ENCODE data around the gene ATG101.

The ATG101 gene

GRCh38 chr12:52054231-52054832 lies 15.4 kb upstream of the ATG101 start:
- no peaks in the 10 kb centered on the region for H3K9me3 ChIP-seq (ENCODE audit: low read length)
- H3K27me3 ChIP-seq (ENCODE audit: control insufficient read depth in 1 of 2, insufficient read depth in 2 of 2, low read length in 2 of 2) = no peaks in the 10 kb centered on the region
- peak overlapping the region; percentile 99 for H3K9ac ChIP-seq (ENCODE audit: low read length)
- H3K4me1 ChIP-seq (ENCODE audit: insufficient read depth, low read length) = peaks cover 35% of the 10 kb centered on the region
- H3K4me3 ChIP-seq (ENCODE audit: low read depth in 1 of 2, low read length in 2 of 2) = peak overlapping the region in 1 of 2 donors; percentile 79
- H3K27ac ChIP-seq (ENCODE audit: low read depth, low read length) = peak overlapping the region; percentile 5
- H3K36me3 ChIP-seq (ENCODE audit: insufficient read depth, low read length) = peaks cover 64% of the 10 kb centered on the region

DNA sequence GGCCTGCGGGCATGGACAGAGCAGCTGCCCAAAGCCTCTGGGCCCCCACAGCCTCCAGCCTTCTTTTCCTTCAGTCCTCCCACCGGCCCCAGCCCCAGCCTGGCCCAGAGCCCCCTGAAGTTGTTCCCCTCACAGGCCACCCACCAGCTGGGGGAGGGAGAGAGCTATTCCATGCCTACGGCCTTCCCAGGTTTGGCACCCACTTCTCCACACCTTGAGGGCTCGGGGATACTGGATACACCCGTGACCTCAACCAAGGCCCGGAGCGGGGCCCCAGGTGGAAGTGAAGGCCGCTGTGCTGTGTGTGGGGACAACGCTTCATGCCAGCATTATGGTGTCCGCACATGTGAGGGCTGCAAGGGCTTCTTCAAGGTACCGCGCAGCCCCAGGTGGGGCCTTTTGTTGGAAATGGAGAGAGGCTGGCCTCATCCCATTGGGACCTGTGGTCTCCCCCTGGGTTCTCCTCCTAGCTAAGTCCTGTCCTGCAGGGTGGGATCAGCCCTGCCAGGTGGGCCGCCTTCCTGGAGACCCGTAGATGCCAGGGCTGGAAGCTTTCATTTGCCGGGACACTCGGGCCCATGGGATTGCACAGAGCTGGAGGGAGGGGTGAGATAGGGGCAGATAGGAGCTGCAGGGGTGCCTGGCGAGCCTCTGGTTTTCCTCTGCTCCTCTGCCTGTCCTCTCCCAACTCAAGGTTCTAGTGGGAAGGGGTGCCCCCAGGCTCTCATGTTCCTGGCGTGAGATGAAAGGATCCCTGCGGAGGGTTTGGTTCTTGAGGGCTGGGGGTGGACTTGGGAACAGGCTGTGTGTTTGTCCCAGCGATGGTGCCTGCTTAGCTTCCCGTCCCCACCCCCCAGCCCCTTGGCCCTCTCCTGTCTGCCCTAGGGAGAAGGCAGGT lies 14.7 kb upstream of the ATG101 start:
- H3K27ac ChIP-seq (ENCODE audit: low read depth, low read length) = no peak overlapping the region
- peaks cover 64% of the 10 kb centered on the region for H3K36me3 ChIP-seq (ENCODE audit: insufficient read depth, low read length)
- no peak overlapping the region for H3K4me3 ChIP-seq (ENCODE audit: low read depth in 1 of 2, low read length in 2 of 2)
- H3K27me3 ChIP-seq (ENCODE audit: control insufficient read depth in 1 of 2, insufficient read depth in 2 of 2, low read length in 2 of 2) = no peaks in the 10 kb centered on the region
- no peaks in the 10 kb centered on the region for H3K9me3 ChIP-seq (ENCODE audit: low read length)
- H3K4me1 ChIP-seq (ENCODE audit: insufficient read depth, low read length) = peaks cover 31% of the 10 kb centered on the region
- H3K9ac ChIP-seq (ENCODE audit: low read length) = peak overlapping the region; percentile 20

- peak overlapping the region; percentile 20 for H3K9ac ChIP-seq (ENCODE audit: low read length)
- peaks cover 64% of the 10 kb centered on the region for H3K36me3 ChIP-seq (ENCODE audit: insufficient read depth, low read length)
- H3K4me3 ChIP-seq (ENCODE audit: low read depth in 1 of 2, low read length in 2 of 2) = no peak overlapping the region
- H3K27ac ChIP-seq (ENCODE audit: low read depth, low read length) = no peak overlapping the region
- no peaks in the 10 kb centered on the region for H3K27me3 ChIP-seq (ENCODE audit: control insufficient read depth in 1 of 2, insufficient read depth in 2 of 2, low read length in 2 of 2)
- H3K9me3 ChIP-seq (ENCODE audit: low read length) = no peaks in the 10 kb centered on the region
- H3K4me1 ChIP-seq (ENCODE audit: insufficient read depth, low read length) = peaks cover 25% of the 10 kb centered on the region
Measured at GRCh38 chr12:52055731-52056711, 13.8 kb upstream of the ATG101 start.

DNA sequence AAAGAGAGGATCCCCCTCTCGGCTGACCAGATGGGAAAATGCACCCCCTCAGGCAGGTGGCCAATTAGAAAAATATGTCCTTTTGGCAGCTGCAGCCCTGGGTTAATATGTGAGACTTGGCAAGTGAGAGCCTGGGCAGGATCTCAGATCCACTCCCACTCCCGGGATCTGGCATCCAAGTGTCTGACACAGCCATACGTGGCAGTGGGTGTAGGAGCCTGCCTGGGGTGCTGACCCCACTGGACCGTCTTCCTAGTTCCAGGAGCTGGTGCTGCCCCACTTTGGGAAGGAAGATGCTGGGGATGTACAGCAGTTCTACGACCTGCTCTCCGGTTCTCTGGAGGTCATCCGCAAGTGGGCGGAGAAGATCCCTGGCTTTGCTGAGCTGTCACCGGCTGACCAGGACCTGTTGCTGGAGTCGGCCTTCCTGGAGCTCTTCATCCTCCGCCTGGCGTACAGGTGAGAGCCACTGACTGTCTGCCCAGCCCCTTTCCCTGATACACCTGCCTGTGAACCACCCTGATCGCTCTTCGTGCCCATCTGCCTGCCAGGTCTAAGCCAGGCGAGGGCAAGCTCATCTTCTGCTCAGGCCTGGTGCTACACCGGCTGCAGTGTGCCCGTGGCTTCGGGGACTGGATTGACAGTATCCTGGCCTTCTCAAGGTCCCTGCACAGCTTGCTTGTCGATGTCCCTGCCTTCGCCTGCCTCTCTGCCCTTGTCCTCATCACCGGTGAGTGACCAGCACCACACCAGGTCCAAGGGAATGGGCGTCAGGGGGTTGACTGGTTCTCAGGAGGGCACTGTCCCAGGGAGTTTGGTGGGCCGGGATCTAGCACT lies 12.8 kb upstream of the ATG101 start:
- H3K27me3 ChIP-seq (ENCODE audit: control insufficient read depth in 1 of 2, insufficient read depth in 2 of 2, low read length in 2 of 2) = no peaks in the 10 kb centered on the region
- peaks cover 25% of the 10 kb centered on the region for H3K4me1 ChIP-seq (ENCODE audit: insufficient read depth, low read length)
- no peak overlapping the region for H3K27ac ChIP-seq (ENCODE audit: low read depth, low read length)
- no peaks in the 10 kb centered on the region for H3K9me3 ChIP-seq (ENCODE audit: low read length)
- H3K36me3 ChIP-seq (ENCODE audit: insufficient read depth, low read length) = peaks cover 64% of the 10 kb centered on the region
- no peak overlapping the region for H3K4me3 ChIP-seq (ENCODE audit: low read depth in 1 of 2, low read length in 2 of 2)
- no peak overlapping the region for H3K9ac ChIP-seq (ENCODE audit: low read length)

DNA sequence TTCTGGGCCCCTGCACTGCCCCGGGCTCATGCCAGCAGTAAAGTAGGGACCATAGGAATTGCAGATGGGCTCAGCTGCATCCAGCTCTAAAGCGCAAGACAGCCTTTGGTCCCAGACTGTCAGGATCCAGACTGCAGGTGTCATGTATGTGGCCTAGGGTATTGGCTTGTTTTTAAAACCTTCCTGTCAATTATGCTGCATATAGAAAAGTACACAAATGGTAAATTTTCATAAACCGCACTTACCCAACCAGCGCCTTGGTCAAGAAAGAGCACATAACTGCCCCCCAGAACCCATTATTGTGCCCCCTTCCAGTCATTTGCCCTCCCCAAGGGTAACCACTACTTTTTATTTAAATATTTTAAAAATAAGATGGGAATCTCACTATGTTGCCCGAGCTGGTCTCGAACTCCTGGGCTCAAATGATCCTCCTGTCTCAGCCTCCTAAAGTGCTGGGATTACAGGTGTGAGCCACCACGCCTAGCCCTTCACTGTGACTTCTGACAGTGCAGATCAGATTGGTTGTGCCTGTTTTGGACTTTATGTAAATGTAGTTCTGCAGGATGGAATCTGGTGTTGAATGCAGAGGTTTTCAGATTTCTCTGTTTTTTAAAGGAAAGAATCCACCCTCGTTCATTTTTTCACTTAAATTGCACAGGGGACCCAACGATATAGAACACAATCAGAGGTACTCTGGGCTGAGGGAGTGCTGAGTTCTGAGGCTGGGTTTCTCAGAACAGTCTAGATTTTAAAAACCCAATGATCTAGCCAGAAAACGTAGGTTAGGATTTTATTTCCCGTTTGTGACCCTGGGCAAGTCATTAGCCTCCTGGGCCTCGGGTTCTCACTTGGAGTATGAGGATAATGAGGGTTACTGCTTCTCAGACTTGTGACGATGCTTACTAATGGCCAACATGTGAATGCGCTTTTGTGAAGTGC lies 11.9 kb upstream of the ATG101 start:
- Histone ChIP-seq H3K36me3 (ENCODE audit: insufficient read depth, low read length) (peaks cover 58% of the 10 kb centered on the region), H3K4me1 (ENCODE audit: insufficient read depth, low read length) (peaks cover 18% of the 10 kb centered on the region), H3K4me3 (ENCODE audit: low read depth in 1 of 2, low read length in 2 of 2) (no peak overlapping the region), H3K27ac (ENCODE audit: low read depth, low read length) (no peak overlapping the region), H3K9ac (ENCODE audit: low read length) (no peak overlapping the region), H3K9me3 (ENCODE audit: low read length) (no peaks in the 10 kb centered on the region), H3K27me3 (ENCODE audit: control insufficient read depth in 1 of 2, insufficient read depth in 2 of 2, low read length in 2 of 2) (no peaks in the 10 kb centered on the region)

DNA sequence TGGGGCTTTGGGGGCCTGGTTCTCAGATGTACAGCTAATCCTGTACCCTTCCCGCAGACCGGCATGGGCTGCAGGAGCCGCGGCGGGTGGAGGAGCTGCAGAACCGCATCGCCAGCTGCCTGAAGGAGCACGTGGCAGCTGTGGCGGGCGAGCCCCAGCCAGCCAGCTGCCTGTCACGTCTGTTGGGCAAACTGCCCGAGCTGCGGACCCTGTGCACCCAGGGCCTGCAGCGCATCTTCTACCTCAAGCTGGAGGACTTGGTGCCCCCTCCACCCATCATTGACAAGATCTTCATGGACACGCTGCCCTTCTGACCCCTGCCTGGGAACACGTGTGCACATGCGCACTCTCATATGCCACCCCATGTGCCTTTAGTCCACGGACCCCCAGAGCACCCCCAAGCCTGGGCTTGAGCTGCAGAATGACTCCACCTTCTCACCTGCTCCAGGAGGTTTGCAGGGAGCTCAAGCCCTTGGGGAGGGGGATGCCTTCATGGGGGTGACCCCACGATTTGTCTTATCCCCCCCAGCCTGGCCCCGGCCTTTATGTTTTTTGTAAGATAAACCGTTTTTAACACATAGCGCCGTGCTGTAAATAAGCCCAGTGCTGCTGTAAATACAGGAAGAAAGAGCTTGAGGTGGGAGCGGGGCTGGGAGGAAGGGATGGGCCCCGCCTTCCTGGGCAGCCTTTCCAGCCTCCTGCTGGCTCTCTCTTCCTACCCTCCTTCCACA lies 11.0 kb upstream of the ATG101 start:
- Histone ChIP-seq H3K27me3 (ENCODE audit: control insufficient read depth in 1 of 2, insufficient read depth in 2 of 2, low read length in 2 of 2) (no peaks in the 10 kb centered on the region), H3K9ac (ENCODE audit: low read length) (no peak overlapping the region), H3K4me1 (ENCODE audit: insufficient read depth, low read length) (peaks cover 15% of the 10 kb centered on the region), H3K4me3 (ENCODE audit: low read depth in 1 of 2, low read length in 2 of 2) (no peak overlapping the region), H3K36me3 (ENCODE audit: insufficient read depth, low read length) (peaks cover 50% of the 10 kb centered on the region), H3K27ac (ENCODE audit: low read depth, low read length) (no peak overlapping the region), H3K9me3 (ENCODE audit: low read length) (no peaks in the 10 kb centered on the region)

- Histone ChIP-seq H3K27ac (ENCODE audit: low read depth, low read length) (no peak overlapping the region), H3K4me1 (ENCODE audit: insufficient read depth, low read length) (peaks cover 10% of the 10 kb centered on the region), H3K27me3 (ENCODE audit: control insufficient read depth in 1 of 2, insufficient read depth in 2 of 2, low read length in 2 of 2) (no peaks in the 10 kb centered on the region), H3K4me3 (ENCODE audit: low read depth in 1 of 2, low read length in 2 of 2) (no peak overlapping the region), H3K9ac (ENCODE audit: low read length) (no peak overlapping the region), H3K9me3 (ENCODE audit: low read length) (no peaks in the 10 kb centered on the region), H3K36me3 (ENCODE audit: insufficient read depth, low read length) (peaks cover 39% of the 10 kb centered on the region)
Measured at GRCh38 chr12:52059582-52060497, 9.9 kb upstream of the ATG101 start.

DNA sequence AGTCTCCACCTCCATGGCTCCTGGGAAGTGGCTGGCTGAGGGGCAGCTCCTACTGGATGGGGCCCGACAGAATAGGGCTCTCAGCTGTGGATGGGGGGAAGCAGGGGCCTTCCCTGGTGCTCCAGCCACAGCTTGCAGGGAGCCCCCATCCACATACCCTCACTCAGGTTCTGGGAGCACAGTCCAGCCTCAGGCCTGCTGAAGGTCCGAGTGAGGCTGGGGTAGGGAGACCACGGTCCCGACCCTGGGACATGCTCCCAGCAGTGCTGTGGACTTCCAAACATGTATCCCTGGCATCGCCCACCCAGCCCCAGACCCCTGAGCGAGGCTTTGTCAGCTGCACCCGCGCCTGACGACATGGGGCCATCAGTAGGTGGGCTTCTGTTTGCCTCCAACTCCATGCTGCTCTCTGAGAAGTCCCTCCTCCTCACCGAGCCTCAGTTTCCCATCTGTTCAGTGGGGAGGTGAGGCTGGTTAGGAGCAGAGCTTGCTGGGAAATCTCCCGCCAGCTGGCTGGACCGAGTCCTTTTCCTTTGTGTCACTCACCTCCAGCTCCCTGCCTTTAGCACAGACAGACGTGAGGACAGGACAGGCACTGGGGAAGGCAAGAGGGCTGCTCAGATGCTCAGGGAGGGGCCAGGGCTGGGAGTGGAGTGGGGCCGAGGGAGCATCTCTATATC lies 9.1 kb upstream of the ATG101 start:
- H3K9me3 ChIP-seq (ENCODE audit: low read length) = no peaks in the 10 kb centered on the region
- H3K36me3 ChIP-seq (ENCODE audit: insufficient read depth, low read length) = peaks cover 31% of the 10 kb centered on the region
- no peak overlapping the region for H3K4me3 ChIP-seq (ENCODE audit: low read depth in 1 of 2, low read length in 2 of 2)
- peaks cover 4% of the 10 kb centered on the region for H3K4me1 ChIP-seq (ENCODE audit: insufficient read depth, low read length)
- H3K27ac ChIP-seq (ENCODE audit: low read depth, low read length) = no peak overlapping the region
- H3K9ac ChIP-seq (ENCODE audit: low read length) = no peak overlapping the region
- no peaks in the 10 kb centered on the region for H3K27me3 ChIP-seq (ENCODE audit: control insufficient read depth in 1 of 2, insufficient read depth in 2 of 2, low read length in 2 of 2)
